ENCODE measurements around the gene SPHKAP. TPM values are rescaled to one million over a fixed set of nuclear protein-coding genes. Genes with fewer than 3 reads are reported as not detected.
"Not testable (repeated sequence)": the region's sequence is repeated elsewhere in the genome, so short reads cannot be mapped to it uniquely, and the experiment has no call there.

The SPHKAP gene
- total RNA-seq, 1 donor from 2014 or later, result 49.6 TPM

DNA sequence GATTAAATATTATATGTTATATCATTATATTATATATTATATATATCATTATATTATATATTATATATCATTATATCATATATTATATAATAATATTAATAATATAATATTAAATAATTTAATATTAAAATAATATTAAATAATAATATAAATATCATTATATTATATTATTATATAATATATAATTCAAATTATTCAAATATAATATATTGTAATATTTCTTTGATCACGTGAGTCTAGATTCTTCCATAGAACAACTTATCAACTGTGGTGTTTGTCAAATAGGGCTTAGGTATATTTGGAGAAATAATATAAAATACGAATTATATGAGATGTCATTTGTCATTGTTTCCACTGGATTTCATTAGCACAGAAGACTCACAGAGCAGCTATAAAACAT lies 77.3 kb downstream of the SPHKAP start:
- no peaks in the 10 kb centered on the region for H3K27me3 ChIP-seq (ENCODE audit: control insufficient read depth in 3 of 3, insufficient read depth in 3 of 3, low read length in 3 of 3)
- no peaks in the 10 kb centered on the region for H3K9me3 ChIP-seq (ENCODE audit: control insufficient read depth in 3 of 3, low read length in 3 of 3)
- H3K4me1 ChIP-seq (ENCODE audit: control insufficient read depth in 3 of 3, insufficient read depth in 3 of 3, low read length in 3 of 3), result no peaks in the 10 kb centered on the region
- H3K4me3 ChIP-seq (ENCODE audit: low read length in 3 of 3), result no peak overlapping the region
- H3K27ac ChIP-seq (ENCODE audit: low read depth, low read length), result no peak overlapping the region
- no peaks in the 10 kb centered on the region for H3K36me3 ChIP-seq (ENCODE audit: control insufficient read depth in 3 of 3, insufficient read depth in 3 of 3, low read length in 3 of 3)
- H3K9ac ChIP-seq (ENCODE audit: low read depth in 1 of 3, low read length in 3 of 3), result no peak overlapping the region

DNA sequence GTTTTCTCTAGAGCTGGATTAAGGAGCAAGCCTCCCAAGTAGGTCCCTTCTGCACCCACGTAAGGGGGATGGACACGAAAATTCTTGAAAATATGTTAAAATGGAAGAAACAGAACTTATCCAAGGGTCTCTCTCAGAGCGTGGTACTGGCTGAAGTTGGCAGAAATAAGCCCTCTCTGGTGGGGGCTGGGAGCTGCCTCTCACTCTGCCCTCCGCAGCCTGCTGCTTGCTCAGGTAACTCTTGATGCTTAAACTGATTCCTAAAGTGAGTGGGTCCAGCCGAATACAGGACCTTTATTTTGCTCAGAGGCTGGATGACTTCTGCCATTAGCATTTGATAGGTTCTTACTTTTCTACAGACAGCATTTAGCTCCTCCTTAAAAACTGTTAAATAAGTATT lies 78.1 kb downstream of the SPHKAP start:
- H3K4me3 ChIP-seq (ENCODE audit: low read length in 3 of 3), result no peak overlapping the region
- no peaks in the 10 kb centered on the region for H3K4me1 ChIP-seq (ENCODE audit: control insufficient read depth in 3 of 3, insufficient read depth in 3 of 3, low read length in 3 of 3)
- no peak overlapping the region for H3K9ac ChIP-seq (ENCODE audit: low read depth in 1 of 3, low read length in 3 of 3)
- no peaks in the 10 kb centered on the region for H3K27me3 ChIP-seq (ENCODE audit: control insufficient read depth in 3 of 3, insufficient read depth in 3 of 3, low read length in 3 of 3)
- H3K36me3 ChIP-seq (ENCODE audit: control insufficient read depth in 3 of 3, insufficient read depth in 3 of 3, low read length in 3 of 3), result no peaks in the 10 kb centered on the region
- no peaks in the 10 kb centered on the region for H3K9me3 ChIP-seq (ENCODE audit: control insufficient read depth in 3 of 3, low read length in 3 of 3)
- no peak overlapping the region for H3K27ac ChIP-seq (ENCODE audit: low read depth, low read length)

GRCh38 chr2:228102949-228103348 lies 78.5 kb downstream of the SPHKAP start:
- H3K36me3 ChIP-seq (ENCODE audit: control insufficient read depth in 3 of 3, insufficient read depth in 3 of 3, low read length in 3 of 3), result no peaks in the 10 kb centered on the region
- no peaks in the 10 kb centered on the region for H3K9me3 ChIP-seq (ENCODE audit: control insufficient read depth in 3 of 3, low read length in 3 of 3)
- no peak overlapping the region for H3K27ac ChIP-seq (ENCODE audit: low read depth, low read length)
- no peaks in the 10 kb centered on the region for H3K27me3 ChIP-seq (ENCODE audit: control insufficient read depth in 3 of 3, insufficient read depth in 3 of 3, low read length in 3 of 3)
- H3K4me3 ChIP-seq (ENCODE audit: low read length in 3 of 3), result no peak overlapping the region
- no peak overlapping the region for H3K9ac ChIP-seq (ENCODE audit: low read depth in 1 of 3, low read length in 3 of 3)
- no peaks in the 10 kb centered on the region for H3K4me1 ChIP-seq (ENCODE audit: control insufficient read depth in 3 of 3, insufficient read depth in 3 of 3, low read length in 3 of 3)

GRCh38 chr2:228094377-228094921 lies 87.0 kb downstream of the SPHKAP start:
- H3K4me3 ChIP-seq (ENCODE audit: low read length in 3 of 3), result no peak overlapping the region
- no peak overlapping the region for H3K9ac ChIP-seq (ENCODE audit: low read depth in 1 of 3, low read length in 3 of 3)
- H3K36me3 ChIP-seq (ENCODE audit: control insufficient read depth in 3 of 3, insufficient read depth in 3 of 3, low read length in 3 of 3), result no peaks in the 10 kb centered on the region
- H3K4me1 ChIP-seq (ENCODE audit: control insufficient read depth in 3 of 3, insufficient read depth in 3 of 3, low read length in 3 of 3), result no peaks in the 10 kb centered on the region
- H3K27ac ChIP-seq (ENCODE audit: low read depth, low read length), result no peak overlapping the region
- H3K9me3 ChIP-seq (ENCODE audit: control insufficient read depth in 3 of 3, low read length in 3 of 3), result no peaks in the 10 kb centered on the region
- H3K27me3 ChIP-seq (ENCODE audit: control insufficient read depth in 3 of 3, insufficient read depth in 3 of 3, low read length in 3 of 3), result no peaks in the 10 kb centered on the region

- no peaks in the 10 kb centered on the region for H3K27me3 ChIP-seq (ENCODE audit: control insufficient read depth in 3 of 3, insufficient read depth in 3 of 3, low read length in 3 of 3)
- no peak overlapping the region for H3K9ac ChIP-seq (ENCODE audit: low read depth in 1 of 3, low read length in 3 of 3)
- peaks cover 0 to 4% (median 0%) of the 10 kb centered on the region in 3 donors for H3K9me3 ChIP-seq (ENCODE audit: control insufficient read depth in 3 of 3, low read length in 3 of 3)
- H3K4me3 ChIP-seq (ENCODE audit: low read length in 3 of 3), result no peak overlapping the region
- H3K27ac ChIP-seq (ENCODE audit: low read depth, low read length), result no peak overlapping the region
- H3K4me1 ChIP-seq (ENCODE audit: control insufficient read depth in 3 of 3, insufficient read depth in 3 of 3, low read length in 3 of 3), result no peaks in the 10 kb centered on the region
- no peaks in the 10 kb centered on the region for H3K36me3 ChIP-seq (ENCODE audit: control insufficient read depth in 3 of 3, insufficient read depth in 3 of 3, low read length in 3 of 3)
These were observed 89.4 kb downstream of the SPHKAP start for GRCh38 chr2:228092056-228092455.

DNA sequence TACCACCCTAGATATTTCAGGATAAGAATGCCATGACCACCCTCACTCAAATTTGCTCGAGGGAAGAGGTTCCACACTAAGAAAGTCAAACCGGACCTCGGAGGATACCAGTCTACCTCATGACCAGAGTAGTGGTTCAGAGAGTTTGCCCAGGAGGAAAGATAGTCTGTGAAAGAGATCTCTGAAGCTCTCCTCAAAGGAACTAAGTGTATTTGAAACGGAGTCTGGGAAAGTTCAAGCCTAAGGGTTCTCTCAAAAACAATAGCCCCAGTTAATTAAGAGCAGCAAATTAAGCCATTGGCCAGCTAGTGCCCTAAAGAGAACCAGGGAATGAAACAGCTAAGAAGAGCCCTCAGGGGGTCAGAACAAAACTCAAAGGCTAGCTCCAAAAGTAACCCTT lies 94.9 kb downstream of the SPHKAP start:
- Histone ChIP-seq H3K4me3 (ENCODE audit: low read length in 3 of 3) (no peak overlapping the region), H3K9ac (ENCODE audit: low read depth in 1 of 3, low read length in 3 of 3) (no peak overlapping the region), H3K27me3 (ENCODE audit: control insufficient read depth in 3 of 3, insufficient read depth in 3 of 3, low read length in 3 of 3) (no peaks in the 10 kb centered on the region), H3K9me3 (ENCODE audit: control insufficient read depth in 3 of 3, low read length in 3 of 3) (peaks cover 0 to 4% (median 0%) of the 10 kb centered on the region in 3 donors), H3K27ac (ENCODE audit: low read depth, low read length) (no peak overlapping the region), H3K4me1 (ENCODE audit: control insufficient read depth in 3 of 3, insufficient read depth in 3 of 3, low read length in 3 of 3) (no peaks in the 10 kb centered on the region), H3K36me3 (ENCODE audit: control insufficient read depth in 3 of 3, insufficient read depth in 3 of 3, low read length in 3 of 3) (no peaks in the 10 kb centered on the region)

GRCh38 chr2:228084717-228085116 lies 96.8 kb downstream of the SPHKAP start:
- Histone ChIP-seq H3K27me3 (ENCODE audit: control insufficient read depth in 3 of 3, insufficient read depth in 3 of 3, low read length in 3 of 3) (no peaks in the 10 kb centered on the region), H3K36me3 (ENCODE audit: control insufficient read depth in 3 of 3, insufficient read depth in 3 of 3, low read length in 3 of 3) (no peaks in the 10 kb centered on the region), H3K9me3 (ENCODE audit: control insufficient read depth in 3 of 3, low read length in 3 of 3) (peaks cover 0 to 4% (median 0%) of the 10 kb centered on the region in 3 donors), H3K27ac (ENCODE audit: low read depth, low read length) (no peak overlapping the region), H3K9ac (ENCODE audit: low read depth in 1 of 3, low read length in 3 of 3) (no peak overlapping the region), H3K4me3 (ENCODE audit: low read length in 3 of 3) (no peak overlapping the region), H3K4me1 (ENCODE audit: control insufficient read depth in 3 of 3, insufficient read depth in 3 of 3, low read length in 3 of 3) (no peaks in the 10 kb centered on the region)

- Histone ChIP-seq H3K4me3 (ENCODE audit: low read length in 3 of 3) (no peak overlapping the region), H3K27ac (ENCODE audit: low read depth, low read length) (no peak overlapping the region), H3K36me3 (ENCODE audit: control insufficient read depth in 3 of 3, insufficient read depth in 3 of 3, low read length in 3 of 3) (no peaks in the 10 kb centered on the region), H3K9me3 (ENCODE audit: control insufficient read depth in 3 of 3, low read length in 3 of 3) (no peaks in the 10 kb centered on the region), H3K27me3 (ENCODE audit: control insufficient read depth in 3 of 3, insufficient read depth in 3 of 3, low read length in 3 of 3) (no peaks in the 10 kb centered on the region), H3K9ac (ENCODE audit: low read depth in 1 of 3, low read length in 3 of 3) (no peak overlapping the region), H3K4me1 (ENCODE audit: control insufficient read depth in 3 of 3, insufficient read depth in 3 of 3, low read length in 3 of 3) (no peaks in the 10 kb centered on the region)
These were observed 98.4 kb downstream of the SPHKAP start for GRCh38 chr2:228083131-228083530.

GRCh38 chr2:228082571-228082970 lies 98.9 kb downstream of the SPHKAP start:
- no peaks in the 10 kb centered on the region for H3K9me3 ChIP-seq (ENCODE audit: control insufficient read depth in 3 of 3, low read length in 3 of 3)
- H3K9ac ChIP-seq (ENCODE audit: low read depth in 1 of 3, low read length in 3 of 3), result no peak overlapping the region
- no peaks in the 10 kb centered on the region for H3K36me3 ChIP-seq (ENCODE audit: control insufficient read depth in 3 of 3, insufficient read depth in 3 of 3, low read length in 3 of 3)
- no peak overlapping the region for H3K4me3 ChIP-seq (ENCODE audit: low read length in 3 of 3)
- no peaks in the 10 kb centered on the region for H3K27me3 ChIP-seq (ENCODE audit: control insufficient read depth in 3 of 3, insufficient read depth in 3 of 3, low read length in 3 of 3)
- H3K4me1 ChIP-seq (ENCODE audit: control insufficient read depth in 3 of 3, insufficient read depth in 3 of 3, low read length in 3 of 3), result no peaks in the 10 kb centered on the region
- no peak overlapping the region for H3K27ac ChIP-seq (ENCODE audit: low read depth, low read length)

DNA sequence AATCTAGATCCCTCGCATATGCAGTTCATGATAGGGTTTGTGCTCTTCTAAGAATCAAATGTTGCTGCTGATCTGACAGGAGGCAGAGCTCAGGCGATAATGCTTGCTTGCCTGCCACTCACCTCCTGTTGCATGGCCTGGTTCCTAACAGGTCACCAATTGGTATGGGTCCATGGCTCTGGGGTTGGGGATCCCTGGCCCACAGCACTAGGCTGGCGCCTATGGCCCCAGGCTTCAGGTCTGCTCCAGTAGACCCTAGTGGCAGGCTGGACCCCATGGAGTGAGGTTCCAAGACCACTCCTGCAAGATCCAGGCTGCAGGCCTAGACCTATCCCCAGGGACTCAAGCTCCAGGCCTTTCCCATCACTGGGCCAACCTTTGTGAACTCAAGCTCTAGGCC lies 102.3 kb downstream of the SPHKAP start:
- Histone ChIP-seq H3K27me3 (ENCODE audit: control insufficient read depth in 3 of 3, insufficient read depth in 3 of 3, low read length in 3 of 3) (no peaks in the 10 kb centered on the region), H3K9me3 (ENCODE audit: control insufficient read depth in 3 of 3, low read length in 3 of 3) (no peaks in the 10 kb centered on the region), H3K9ac (ENCODE audit: low read depth in 1 of 3, low read length in 3 of 3) (no peak overlapping the region), H3K27ac (ENCODE audit: low read depth, low read length) (no peak overlapping the region), H3K4me3 (ENCODE audit: low read length in 3 of 3) (no peak overlapping the region), H3K4me1 (ENCODE audit: control insufficient read depth in 3 of 3, insufficient read depth in 3 of 3, low read length in 3 of 3) (no peaks in the 10 kb centered on the region), H3K36me3 (ENCODE audit: control insufficient read depth in 3 of 3, insufficient read depth in 3 of 3, low read length in 3 of 3) (no peaks in the 10 kb centered on the region)

GRCh38 chr2:228076695-228077094 lies 104.8 kb downstream of the SPHKAP start:
- not testable (repeated sequence) for H3K4me1 ChIP-seq (ENCODE audit: control insufficient read depth in 3 of 3, insufficient read depth in 3 of 3, low read length in 3 of 3); H3K27me3 ChIP-seq (ENCODE audit: control insufficient read depth in 3 of 3, insufficient read depth in 3 of 3, low read length in 3 of 3); H3K36me3 ChIP-seq (ENCODE audit: control insufficient read depth in 3 of 3, insufficient read depth in 3 of 3, low read length in 3 of 3); H3K4me3 ChIP-seq (ENCODE audit: low read length in 3 of 3); H3K9me3 ChIP-seq (ENCODE audit: control insufficient read depth in 3 of 3, low read length in 3 of 3); H3K27ac ChIP-seq (ENCODE audit: low read depth, low read length); H3K9ac ChIP-seq (ENCODE audit: low read depth in 1 of 3, low read length in 3 of 3)

Measured in skeletal muscle tissue (tissue), 4 donors.